A673 (cell line): ENCODE data around the gene CD180. TPM values are rescaled to one million over a fixed set of nuclear protein-coding genes. Genes with fewer than 3 reads are reported as not detected.

Source experiments
- BruUV-seq: library from RNA; stranded (reverse); fragments of 400-500 nt; replicated peaks from 2 replicates; lab custom pipeline; 2021; lab: Mats Ljungman, UMichigan
- CTCF ChIA-PET: fragments of 300-600 bp; sonication (Branson Sonifier 250); formaldehyde crosslinking; loops from one replicate; lab custom pipeline; 2022; ENCODE audit warnings: antibody characterized with exemption; lab: Charles Lee
- POLR2A ChIA-PET: fragments of 300-600 bp; sonication (Branson Sonifier 250); formaldehyde crosslinking; loops from one replicate; lab custom pipeline; 2022; ENCODE audit warnings: antibody characterized with exemption; ENCODE audit not compliant: low non-redundant PET; lab: Charles Lee
- DNase-seq: peaks from one replicate; pipeline ENCODE4 v3.0.0-alpha.2; 2015; ENCODE audit warnings: low spot score
- H3K27ac ChIP-seq: fragments of 200-600 bp; sonication (generic); 2 replicates; pipeline ENCODE4 v1.5.1; 2016; ENCODE audit warnings: mixed run types, low read depth, mild to moderate bottlenecking, mixed read lengths, antibody characterized with exemption, low read length; ENCODE audit not compliant: poor library complexity, severe bottlenecking
- H3K27me3 ChIP-seq: fragments of 200-600 bp; sonication (generic); replicated peaks from 2 replicates; pipeline ENCODE4 v1.6.1; 2017; ENCODE audit warnings: mixed run types, low read depth, mild to moderate bottlenecking, mixed read lengths, antibody characterized with exemption, low read length; ENCODE audit not compliant: insufficient read depth, poor library complexity
- H3K36me3 ChIP-seq: fragments of 200-600 bp; sonication (generic); 2 replicates; pipeline ENCODE4 v1.6.1; 2016; ENCODE audit warnings: mixed run types, mild to moderate bottlenecking, mixed read lengths, antibody characterized with exemption, low read length; ENCODE audit not compliant: insufficient read depth, poor library complexity, severe bottlenecking
- H3K4me1 ChIP-seq: fragments of 200-600 bp; sonication (generic); 2 replicates; pipeline ENCODE4 v1.6.1; 2017; ENCODE audit warnings: mixed run types, mild to moderate bottlenecking, mixed read lengths, antibody characterized with exemption, low read length; ENCODE audit not compliant: insufficient read depth, poor library complexity, severe bottlenecking
- H3K4me3 ChIP-seq: fragments of 200-600 bp; sonication (generic); 2 replicates; pipeline ENCODE4 v1.5.1; 2016; ENCODE audit warnings: low read depth, mixed run types, mild to moderate bottlenecking, mixed read lengths, low read length; ENCODE audit not compliant: poor library complexity, severe bottlenecking
- H3K9me3 ChIP-seq: fragments of 200-600 bp; sonication (generic); 2 replicates; pipeline ENCODE4 v1.6.1; 2016; ENCODE audit warnings: mixed run types, low read depth, mild to moderate bottlenecking, mixed read lengths, antibody characterized with exemption, low read length; ENCODE audit not compliant: poor library complexity, severe bottlenecking
- CTCF ChIP-seq: fragments of 300-800, 200-600 bp; sonication (generic); conservative IDR thresholded peaks from 2 replicates; pipeline ENCODE4 v1.5.1; 2017; ENCODE audit warnings: low read depth, mild to moderate bottlenecking, antibody characterized with exemption, low read length, moderate library complexity, mixed read lengths
- EZH2 ChIP-seq: fragments of 200-600 bp; sonication (generic); IDR thresholded peaks from 2 replicates; pipeline ENCODE4 v1.6.1; 2017; ENCODE audit warnings: borderline replicate concordance, low read depth, mild to moderate bottlenecking, mixed read lengths, antibody characterized with exemption, low read length; ENCODE audit not compliant: poor library complexity, severe bottlenecking
- intact Hi-C: fragments of 100-400 bp; cut with micrococcal nuclease; formaldehyde crosslinking; loops from one replicate; pipeline ENCODE4 v1.10.0; 2022; ENCODE audit not compliant: unreplicated experiment
- total RNA-seq: library from RNA; stranded (reverse); gene quantifications from 2 replicates; pipeline ENCODE4 v1.2.3, GENCODE V29; 2021

CD180 gene
- total RNA-seq, 1 experiment from 2014 or later: not detected

- intact Hi-C loops: loop anchor here (10.0 kb wide), 1 partner anchor 342 kb away; no protein-coding TSS in a partner anchor
- no peak overlapping the region for H3K27ac ChIP-seq
- no peaks in the 10 kb centered on the region for H3K9me3 ChIP-seq
- H3K4me3 ChIP-seq: no peak overlapping the region
- ChIA-PET POLR2A (no interaction called here), CTCF (interaction anchor here (0.7 kb wide), 1 partner anchor 16 kb away, joined by 3 read pairs; no protein-coding TSS in a partner anchor)
- no peaks in the 10 kb centered on the region for H3K4me1 ChIP-seq
- H3K36me3 ChIP-seq: no peaks in the 10 kb centered on the region
- no peaks in the 10 kb centered on the region for H3K27me3 ChIP-seq
- BruUV-seq: no TSS peak
- DNase-seq: no peak
- TF ChIP-seq CTCF: no peak
- no peak for TF ChIP-seq EZH2
Measured at GRCh38 chr5:67146574-67146973, 50.0 kb downstream of the CD180 start.

- CTCF ChIA-PET: no interaction called here
Measured at GRCh38 chr5:67144183-67144639, 52.4 kb downstream of the CD180 start.

GRCh38 chr5:67143549-67143948 lies 53.0 kb downstream of the CD180 start:
- H3K27ac ChIP-seq: no peak overlapping the region
- no peaks in the 10 kb centered on the region for H3K36me3 ChIP-seq
- intact Hi-C loops: loop anchor here (10.0 kb wide), 1 partner anchor 339 kb away; no protein-coding TSS in a partner anchor
- H3K4me1 ChIP-seq: peaks cover 3% of the 10 kb centered on the region
- H3K9me3 ChIP-seq: no peaks in the 10 kb centered on the region
- no peak for DNase-seq
- ChIA-PET POLR2A (no interaction called here), CTCF (no interaction called here)
- H3K4me3 ChIP-seq: no peak overlapping the region
- TF ChIP-seq EZH2 (no peak), CTCF (no peak)
- no peaks in the 10 kb centered on the region for H3K27me3 ChIP-seq
- no TSS peak for BruUV-seq

More at GRCh38 chr5:67144183-67144639, 52.4 kb downstream of the CD180 start:
- POLR2A ChIA-PET: no interaction called here
- H3K9me3 ChIP-seq: no peaks in the 10 kb centered on the region
- no peak for DNase-seq
- H3K27ac ChIP-seq: no peak overlapping the region
- TF ChIP-seq EZH2 (no peak), CTCF (no peak)
- no peak overlapping the region for H3K4me3 ChIP-seq
- BruUV-seq: no TSS peak
- no peaks in the 10 kb centered on the region for H3K4me1 ChIP-seq
- H3K27me3 ChIP-seq: no peaks in the 10 kb centered on the region
- intact Hi-C loops: loop anchor here (10.0 kb wide), 1 partner anchor 339 kb away; no protein-coding TSS in a partner anchor
- no peaks in the 10 kb centered on the region for H3K36me3 ChIP-seq
